WTC11 (cell line): ENCODE results near the gene LRFN2. TPM values are rescaled to one million over a fixed set of nuclear protein-coding genes. Genes with fewer than 3 reads are reported as not detected.

ENCODE experiments used
- ATAC-seq: fragments of 200-7000 bp; cut with Tn5 transposase; 2 replicates; pipeline ENCODE4 v1.10.0; 2021; ENCODE audit warnings: mild to moderate bottlenecking, moderate library complexity
- CTCF ChIA-PET: fragments of 300-600 bp; sonication (Branson Sonifier 250); formaldehyde crosslinking; loops from one replicate; lab custom pipeline; 2021; ENCODE audit warnings: antibody characterized with exemption; lab: Charles Lee
- POLR2A ChIA-PET: fragments of 350-600 bp; sonication (Branson Sonifier 250); formaldehyde crosslinking; loops from one replicate; lab custom pipeline; 2021; ENCODE audit warnings: antibody characterized with exemption; lab: Charles Lee
- DNase-seq: peaks from one replicate; pipeline ENCODE4 v3.0.0; 2021; ENCODE audit warnings: low spot score
- H3K27ac Mint-ChIP-seq: 2 replicates; pipeline ENCODE4 v1.8.0; 2021; ENCODE audit warnings: mixed read lengths
- H3K27me3 Mint-ChIP-seq: 2 replicates; pipeline ENCODE4 v1.8.0; 2021; ENCODE audit warnings: low read depth, mild to moderate bottlenecking, moderate library complexity, mixed read lengths
- H3K36me3 Mint-ChIP-seq: 2 replicates; pipeline ENCODE4 v1.8.0; 2021; ENCODE audit warnings: mixed read lengths
- H3K4me1 Mint-ChIP-seq: 2 replicates; pipeline ENCODE4 v1.8.0; 2022; ENCODE audit warnings: mixed read lengths
- H3K4me3 Mint-ChIP-seq: 2 replicates; pipeline ENCODE4 v1.8.0; 2021; ENCODE audit warnings: mild to moderate bottlenecking, moderate library complexity, mixed read lengths
- H3K9me3 Mint-ChIP-seq: 2 replicates; pipeline ENCODE4 v1.8.0; 2021; ENCODE audit warnings: mixed read lengths
- FOXK1 ChIP-seq: sonication (generic); formaldehyde crosslinking; IDR thresholded peaks from 2 replicates; pipeline ENCODE4 v1.8.0; 2022; ENCODE audit warnings: mild to moderate bottlenecking, moderate library complexity, missing genetic modification reagents
- FOXP1 ChIP-seq: sonication (generic); formaldehyde crosslinking; IDR thresholded peaks from 2 replicates; pipeline ENCODE4 v1.8.0; 2022; ENCODE audit warnings: missing genetic modification reagents, mild to moderate bottlenecking, moderate library complexity, borderline replicate concordance
- MXD4 ChIP-seq: fragments of 250-450 bp; sonication (Bioruptor Pico); IDR thresholded peaks from 2 replicates; pipeline ENCODE4 v1.8.0; 2021; ENCODE audit warnings: mild to moderate bottlenecking, moderate library complexity, borderline replicate concordance
- SP1 ChIP-seq: sonication (generic); formaldehyde crosslinking; conservative IDR thresholded peaks from 2 replicates; pipeline ENCODE4 v1.8.1; 2022; ENCODE audit warnings: missing genetic modification reagents
- TP53 ChIP-seq: sonication (generic); formaldehyde crosslinking; IDR thresholded peaks from 2 replicates; pipeline ENCODE4 v1.8.1; 2023; ENCODE audit warnings: mild to moderate bottlenecking, missing genetic modification reagents
- ZNF121 ChIP-seq: sonication (generic); formaldehyde crosslinking; IDR thresholded peaks from 2 replicates; pipeline ENCODE4 v1.8.0; 2023; ENCODE audit warnings: missing genetic modification reagents
- ZNF317 ChIP-seq: sonication (generic); formaldehyde crosslinking; IDR thresholded peaks from 2 replicates; pipeline ENCODE4 v1.8.1; 2023; ENCODE audit warnings: low read depth, mild to moderate bottlenecking, moderate library complexity, missing genetic modification reagents, borderline replicate concordance
- ZNF423 ChIP-seq: fragments of 250-450 bp; sonication (Bioruptor Pico); IDR thresholded peaks from 2 replicates; pipeline ENCODE4 v2.1.2; 2022; ENCODE audit warnings: mild to moderate bottlenecking, moderate library complexity
- total RNA-seq: library from RNA; stranded (reverse); gene quantifications from 3 replicates; pipeline ENCODE4 v1.2.3, GENCODE V29; 2021
- TF ChIP-seq, protein P1 (sequence below): sonication (generic); formaldehyde crosslinking; IDR thresholded peaks from 2 replicates; pipeline ENCODE4 v1.8.0; 2022; ENCODE audit warnings: missing genetic modification reagents
- TF ChIP-seq, protein P2 (sequence below): sonication (generic); formaldehyde crosslinking; IDR thresholded peaks from 2 replicates; pipeline ENCODE4 v1.8.0; 2023; ENCODE audit warnings: missing genetic modification reagents, mild to moderate bottlenecking, borderline replicate concordance
- TF ChIP-seq, protein P3 (sequence below): sonication (generic); formaldehyde crosslinking; IDR thresholded peaks from 2 replicates; pipeline ENCODE4 v1.8.0; 2022; ENCODE audit warnings: mild to moderate bottlenecking, missing genetic modification reagents
- TF ChIP-seq, protein P4 (sequence below): fragments of 200-600 bp; IDR thresholded peaks from 2 replicates; pipeline ENCODE4 v1.8.0; 2022; ENCODE audit warnings: antibody characterized with exemption
- TF ChIP-seq, protein P5 (sequence below): sonication (generic); formaldehyde crosslinking; IDR thresholded peaks from 2 replicates; pipeline ENCODE4 v1.8.1; 2022; ENCODE audit warnings: missing genetic modification reagents, borderline replicate concordance
- TF ChIP-seq, protein P6 (sequence below): fragments of 250-450 bp; sonication (Bioruptor Pico); IDR thresholded peaks from 2 replicates; pipeline ENCODE4 v1.9.0; 2021; ENCODE audit warnings: moderate library complexity, mild to moderate bottlenecking, inconsistent platforms, borderline replicate concordance

The LRFN2 gene
- total RNA-seq, 1 experiment from 2014 or later, result 1.6 TPM

DNA sequence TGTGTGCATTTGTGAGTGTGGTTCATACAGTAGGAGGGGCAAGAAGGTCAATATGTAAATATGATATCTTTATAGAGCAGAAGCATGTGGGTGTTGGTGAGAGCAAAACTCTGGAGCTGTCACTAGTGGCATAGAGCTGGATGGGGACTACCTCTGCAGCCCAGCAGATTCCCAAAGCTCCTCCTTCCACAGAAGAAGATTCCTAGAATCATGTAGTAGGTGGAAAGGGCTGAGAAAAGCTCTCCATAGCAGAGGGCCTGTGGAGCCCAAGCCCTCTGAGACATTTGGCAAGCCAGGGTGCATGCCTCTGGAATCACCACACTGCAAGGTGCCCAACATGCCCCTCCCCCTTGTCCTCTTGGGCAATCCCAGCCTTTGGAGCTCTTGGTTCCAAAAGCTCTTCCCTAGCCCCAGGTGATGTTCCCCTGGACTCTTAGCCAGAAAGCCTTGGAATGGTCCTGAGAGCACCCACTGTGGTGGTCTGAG lies 233.2 kb downstream of the LRFN2 start:
- no peak for DNase-seq
- Mint-ChIP-seq H3K27me3 (no peaks in the 10 kb centered on the region), H3K4me3 (no peak overlapping the region), H3K4me1 (peaks cover 5% of the 10 kb centered on the region), H3K9me3 (no peaks in the 10 kb centered on the region)
- ChIA-PET CTCF (interaction anchor here (1.0 to 1.4 kb wide), 2 partner anchors 23 to 25 kb away, joined by 3 to 8 read pairs; no protein-coding TSS in a partner anchor), POLR2A (no interaction called here)
- ATAC-seq, result no peak
- TF ChIP-seq, protein P1, sequence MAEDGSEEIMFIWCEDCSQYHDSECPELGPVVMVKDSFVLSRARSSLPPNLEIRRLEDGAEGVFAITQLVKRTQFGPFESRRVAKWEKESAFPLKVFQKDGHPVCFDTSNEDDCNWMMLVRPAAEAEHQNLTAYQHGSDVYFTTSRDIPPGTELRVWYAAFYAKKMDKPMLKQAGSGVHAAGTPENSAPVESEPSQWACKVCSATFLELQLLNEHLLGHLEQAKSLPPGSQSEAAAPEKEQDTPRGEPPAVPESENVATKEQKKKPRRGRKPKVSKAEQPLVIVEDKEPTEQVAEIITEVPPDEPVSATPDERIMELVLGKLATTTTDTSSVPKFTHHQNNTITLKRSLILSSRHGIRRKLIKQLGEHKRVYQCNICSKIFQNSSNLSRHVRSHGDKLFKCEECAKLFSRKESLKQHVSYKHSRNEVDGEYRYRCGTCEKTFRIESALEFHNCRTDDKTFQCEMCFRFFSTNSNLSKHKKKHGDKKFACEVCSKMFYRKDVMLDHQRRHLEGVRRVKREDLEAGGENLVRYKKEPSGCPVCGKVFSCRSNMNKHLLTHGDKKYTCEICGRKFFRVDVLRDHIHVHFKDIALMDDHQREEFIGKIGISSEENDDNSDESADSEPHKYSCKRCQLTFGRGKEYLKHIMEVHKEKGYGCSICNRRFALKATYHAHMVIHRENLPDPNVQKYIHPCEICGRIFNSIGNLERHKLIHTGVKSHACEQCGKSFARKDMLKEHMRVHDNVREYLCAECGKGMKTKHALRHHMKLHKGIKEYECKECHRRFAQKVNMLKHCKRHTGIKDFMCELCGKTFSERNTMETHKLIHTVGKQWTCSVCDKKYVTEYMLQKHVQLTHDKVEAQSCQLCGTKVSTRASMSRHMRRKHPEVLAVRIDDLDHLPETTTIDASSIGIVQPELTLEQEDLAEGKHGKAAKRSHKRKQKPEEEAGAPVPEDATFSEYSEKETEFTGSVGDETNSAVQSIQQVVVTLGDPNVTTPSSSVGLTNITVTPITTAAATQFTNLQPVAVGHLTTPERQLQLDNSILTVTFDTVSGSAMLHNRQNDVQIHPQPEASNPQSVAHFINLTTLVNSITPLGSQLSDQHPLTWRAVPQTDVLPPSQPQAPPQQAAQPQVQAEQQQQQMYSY (CRISPR knock-in tag), result peak; percentile 76
- TF ChIP-seq FOXK1 (CRISPR knock-in tag), result no peak
- TF ChIP-seq, all 79 proteins: peak for 1
- Mint-ChIP-seq H3K27ac (no peak overlapping the region), H3K36me3 (no peaks in the 10 kb centered on the region)

DNA sequence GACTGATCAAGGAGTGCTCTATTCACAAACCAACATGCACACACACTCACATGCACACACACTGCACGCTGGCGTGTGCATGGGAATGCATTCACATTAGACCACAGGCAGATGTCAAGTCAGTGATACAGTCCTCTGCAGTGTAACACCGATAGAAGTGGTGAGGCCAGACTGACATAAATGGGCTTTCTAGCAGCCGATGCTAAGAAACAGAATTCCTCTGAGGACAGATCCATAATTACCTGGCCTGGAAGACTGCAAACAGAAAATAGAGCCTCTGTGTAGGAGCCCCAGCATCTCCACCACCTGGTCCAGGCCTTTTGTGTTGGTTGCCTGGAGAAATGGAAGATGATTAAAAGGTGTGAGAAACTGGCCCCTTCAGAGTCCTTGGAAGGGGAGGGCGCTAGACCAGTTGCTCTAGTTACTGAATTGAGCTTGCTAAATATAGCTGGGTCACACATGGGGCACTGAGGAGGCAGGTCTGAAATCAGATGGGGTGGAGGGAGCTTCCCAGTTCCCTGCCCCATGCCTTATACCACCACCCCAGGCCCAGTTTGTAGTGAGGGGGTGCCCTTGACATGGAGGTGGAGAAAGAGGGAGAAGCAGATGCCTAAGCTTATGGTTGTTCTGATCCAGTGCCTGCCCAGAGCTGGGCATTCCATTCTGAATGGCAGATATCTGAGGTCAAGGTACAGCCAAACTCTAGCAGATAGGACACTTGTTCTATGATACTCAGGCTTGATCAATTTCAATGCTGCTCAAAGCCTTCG lies 233.8 kb downstream of the LRFN2 start:
- TF ChIP-seq ZNF423 (CRISPR knock-in tag) (no peak), ZNF121 (no peak), MXD4 (CRISPR knock-in tag) (no peak)
- TF ChIP-seq, protein P2, sequence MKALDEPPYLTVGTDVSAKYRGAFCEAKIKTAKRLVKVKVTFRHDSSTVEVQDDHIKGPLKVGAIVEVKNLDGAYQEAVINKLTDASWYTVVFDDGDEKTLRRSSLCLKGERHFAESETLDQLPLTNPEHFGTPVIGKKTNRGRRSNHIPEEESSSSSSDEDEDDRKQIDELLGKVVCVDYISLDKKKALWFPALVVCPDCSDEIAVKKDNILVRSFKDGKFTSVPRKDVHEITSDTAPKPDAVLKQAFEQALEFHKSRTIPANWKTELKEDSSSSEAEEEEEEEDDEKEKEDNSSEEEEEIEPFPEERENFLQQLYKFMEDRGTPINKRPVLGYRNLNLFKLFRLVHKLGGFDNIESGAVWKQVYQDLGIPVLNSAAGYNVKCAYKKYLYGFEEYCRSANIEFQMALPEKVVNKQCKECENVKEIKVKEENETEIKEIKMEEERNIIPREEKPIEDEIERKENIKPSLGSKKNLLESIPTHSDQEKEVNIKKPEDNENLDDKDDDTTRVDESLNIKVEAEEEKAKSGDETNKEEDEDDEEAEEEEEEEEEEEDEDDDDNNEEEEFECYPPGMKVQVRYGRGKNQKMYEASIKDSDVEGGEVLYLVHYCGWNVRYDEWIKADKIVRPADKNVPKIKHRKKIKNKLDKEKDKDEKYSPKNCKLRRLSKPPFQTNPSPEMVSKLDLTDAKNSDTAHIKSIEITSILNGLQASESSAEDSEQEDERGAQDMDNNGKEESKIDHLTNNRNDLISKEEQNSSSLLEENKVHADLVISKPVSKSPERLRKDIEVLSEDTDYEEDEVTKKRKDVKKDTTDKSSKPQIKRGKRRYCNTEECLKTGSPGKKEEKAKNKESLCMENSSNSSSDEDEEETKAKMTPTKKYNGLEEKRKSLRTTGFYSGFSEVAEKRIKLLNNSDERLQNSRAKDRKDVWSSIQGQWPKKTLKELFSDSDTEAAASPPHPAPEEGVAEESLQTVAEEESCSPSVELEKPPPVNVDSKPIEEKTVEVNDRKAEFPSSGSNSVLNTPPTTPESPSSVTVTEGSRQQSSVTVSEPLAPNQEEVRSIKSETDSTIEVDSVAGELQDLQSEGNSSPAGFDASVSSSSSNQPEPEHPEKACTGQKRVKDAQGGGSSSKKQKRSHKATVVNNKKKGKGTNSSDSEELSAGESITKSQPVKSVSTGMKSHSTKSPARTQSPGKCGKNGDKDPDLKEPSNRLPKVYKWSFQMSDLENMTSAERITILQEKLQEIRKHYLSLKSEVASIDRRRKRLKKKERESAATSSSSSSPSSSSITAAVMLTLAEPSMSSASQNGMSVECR (CRISPR knock-in tag), result no peak
- TF ChIP-seq, all 79 proteins: peak for 0
- H3K4me1 Mint-ChIP-seq, result peaks cover 2% of the 10 kb centered on the region
- H3K4me3 Mint-ChIP-seq, result no peak overlapping the region
- DNase-seq (no peak), ATAC-seq (no peak)
- H3K27me3 Mint-ChIP-seq, result no peaks in the 10 kb centered on the region
- H3K9me3 Mint-ChIP-seq, result no peaks in the 10 kb centered on the region
- H3K36me3 Mint-ChIP-seq, result no peaks in the 10 kb centered on the region
- ChIA-PET CTCF (interaction anchor here (1.0 to 1.4 kb wide), 2 partner anchors 23 to 25 kb away, joined by 3 to 8 read pairs; no protein-coding TSS in a partner anchor), POLR2A (no interaction called here)
- H3K27ac Mint-ChIP-seq, result no peak overlapping the region

DNA sequence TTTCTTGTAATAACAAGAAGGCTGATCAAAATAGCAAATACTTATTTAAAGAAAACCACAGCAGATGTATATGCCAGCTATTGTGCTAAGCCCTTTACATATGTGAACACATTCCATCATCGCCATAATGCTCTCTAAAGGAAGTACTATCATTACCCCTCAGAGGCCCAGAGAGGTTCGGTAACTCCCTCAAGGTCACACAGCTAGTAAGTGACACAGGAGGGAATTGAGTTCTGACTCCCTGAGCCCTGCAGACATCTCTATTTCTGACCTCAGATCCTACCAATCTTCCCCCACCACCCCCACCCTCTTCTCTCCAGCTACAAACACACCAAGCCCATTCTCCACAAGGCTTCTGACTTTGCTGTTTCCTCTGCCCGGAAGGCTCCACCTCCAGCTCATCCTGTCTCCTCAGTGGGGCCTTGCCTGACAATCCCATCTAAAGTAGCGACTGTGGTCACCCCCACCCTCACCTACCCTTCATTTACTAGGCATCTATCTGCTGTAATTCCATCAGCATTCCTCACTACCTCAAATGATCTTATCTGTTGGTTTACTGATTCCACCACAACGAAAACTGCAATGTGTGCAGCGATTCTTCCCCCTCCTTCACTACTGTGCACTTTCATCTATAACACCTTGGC lies 234.5 kb downstream of the LRFN2 start:
- ATAC-seq (no peak), DNase-seq (no peak)
- Mint-ChIP-seq H3K27ac (no peak overlapping the region), H3K36me3 (no peaks in the 10 kb centered on the region), H3K9me3 (no peaks in the 10 kb centered on the region), H3K4me1 (peaks cover 7% of the 10 kb centered on the region; the same call in 1 of the 2 replicates), H3K27me3 (no peaks in the 10 kb centered on the region), H3K4me3 (no peak overlapping the region)
- ChIA-PET CTCF (interaction anchor here (0.6 to 1.7 kb wide), 3 partner anchors 11 to 372 kb away, joined by 3 to 6 read pairs (median 3); partner anchors contain the start of gene LRFN2), POLR2A (no interaction called here)
- TF ChIP-seq FOXK1 (CRISPR knock-in tag) (no peak), FOXP1 (CRISPR knock-in tag) (no peak), TP53 (CRISPR knock-in tag) (no peak), SP1 (CRISPR knock-in tag) (no peak), ZNF317 (CRISPR knock-in tag) (no peak)
- TF ChIP-seq, protein P3, sequence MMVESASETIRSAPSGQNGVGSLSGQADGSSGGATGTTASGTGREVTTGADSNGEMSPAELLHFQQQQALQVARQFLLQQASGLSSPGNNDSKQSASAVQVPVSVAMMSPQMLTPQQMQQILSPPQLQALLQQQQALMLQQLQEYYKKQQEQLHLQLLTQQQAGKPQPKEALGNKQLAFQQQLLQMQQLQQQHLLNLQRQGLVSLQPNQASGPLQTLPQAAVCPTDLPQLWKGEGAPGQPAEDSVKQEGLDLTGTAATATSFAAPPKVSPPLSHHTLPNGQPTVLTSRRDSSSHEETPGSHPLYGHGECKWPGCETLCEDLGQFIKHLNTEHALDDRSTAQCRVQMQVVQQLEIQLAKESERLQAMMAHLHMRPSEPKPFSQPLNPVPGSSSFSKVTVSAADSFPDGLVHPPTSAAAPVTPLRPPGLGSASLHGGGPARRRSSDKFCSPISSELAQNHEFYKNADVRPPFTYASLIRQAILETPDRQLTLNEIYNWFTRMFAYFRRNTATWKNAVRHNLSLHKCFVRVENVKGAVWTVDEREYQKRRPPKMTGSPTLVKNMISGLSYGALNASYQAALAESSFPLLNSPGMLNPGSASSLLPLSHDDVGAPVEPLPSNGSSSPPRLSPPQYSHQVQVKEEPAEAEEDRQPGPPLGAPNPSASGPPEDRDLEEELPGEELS (CRISPR knock-in tag), result no peak
- TF ChIP-seq, protein P4, sequence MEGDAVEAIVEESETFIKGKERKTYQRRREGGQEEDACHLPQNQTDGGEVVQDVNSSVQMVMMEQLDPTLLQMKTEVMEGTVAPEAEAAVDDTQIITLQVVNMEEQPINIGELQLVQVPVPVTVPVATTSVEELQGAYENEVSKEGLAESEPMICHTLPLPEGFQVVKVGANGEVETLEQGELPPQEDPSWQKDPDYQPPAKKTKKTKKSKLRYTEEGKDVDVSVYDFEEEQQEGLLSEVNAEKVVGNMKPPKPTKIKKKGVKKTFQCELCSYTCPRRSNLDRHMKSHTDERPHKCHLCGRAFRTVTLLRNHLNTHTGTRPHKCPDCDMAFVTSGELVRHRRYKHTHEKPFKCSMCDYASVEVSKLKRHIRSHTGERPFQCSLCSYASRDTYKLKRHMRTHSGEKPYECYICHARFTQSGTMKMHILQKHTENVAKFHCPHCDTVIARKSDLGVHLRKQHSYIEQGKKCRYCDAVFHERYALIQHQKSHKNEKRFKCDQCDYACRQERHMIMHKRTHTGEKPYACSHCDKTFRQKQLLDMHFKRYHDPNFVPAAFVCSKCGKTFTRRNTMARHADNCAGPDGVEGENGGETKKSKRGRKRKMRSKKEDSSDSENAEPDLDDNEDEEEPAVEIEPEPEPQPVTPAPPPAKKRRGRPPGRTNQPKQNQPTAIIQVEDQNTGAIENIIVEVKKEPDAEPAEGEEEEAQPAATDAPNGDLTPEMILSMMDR, result no peak
- TF ChIP-seq, protein P5, sequence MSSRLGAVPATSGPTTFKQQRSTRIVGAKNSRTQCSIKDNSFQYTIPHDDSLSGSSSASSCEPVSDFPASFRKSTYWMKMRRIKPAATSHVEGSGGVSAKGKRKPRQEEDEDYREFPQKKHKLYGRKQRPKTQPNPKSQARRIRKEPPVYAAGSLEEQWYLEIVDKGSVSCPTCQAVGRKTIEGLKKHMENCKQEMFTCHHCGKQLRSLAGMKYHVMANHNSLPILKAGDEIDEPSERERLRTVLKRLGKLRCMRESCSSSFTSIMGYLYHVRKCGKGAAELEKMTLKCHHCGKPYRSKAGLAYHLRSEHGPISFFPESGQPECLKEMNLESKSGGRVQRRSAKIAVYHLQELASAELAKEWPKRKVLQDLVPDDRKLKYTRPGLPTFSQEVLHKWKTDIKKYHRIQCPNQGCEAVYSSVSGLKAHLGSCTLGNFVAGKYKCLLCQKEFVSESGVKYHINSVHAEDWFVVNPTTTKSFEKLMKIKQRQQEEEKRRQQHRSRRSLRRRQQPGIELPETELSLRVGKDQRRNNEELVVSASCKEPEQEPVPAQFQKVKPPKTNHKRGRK (CRISPR knock-in tag), result no peak
- TF ChIP-seq, protein P6, sequence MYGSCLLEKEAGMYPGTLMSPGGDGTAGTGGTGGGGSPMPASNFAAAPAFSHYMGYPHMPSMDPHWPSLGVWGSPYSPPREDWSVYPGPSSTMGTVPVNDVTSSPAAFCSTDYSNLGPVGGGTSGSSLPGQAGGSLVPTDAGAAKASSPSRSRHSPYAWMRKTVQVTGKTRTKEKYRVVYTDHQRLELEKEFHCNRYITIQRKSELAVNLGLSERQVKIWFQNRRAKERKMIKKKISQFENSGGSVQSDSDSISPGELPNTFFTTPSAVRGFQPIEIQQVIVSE (CRISPR knock-in tag), result no peak
